HG03280 (cell line): ENCODE measurements around the gene FXYD6.
A peak's percentile ranks its signal among the peaks of the same experiment; 100 is the strongest.

Source experiments
- ATAC-seq: cut with Tn5 transposase; IDR thresholded peaks from one replicate; pipeline ENCODE4 v1.9.1; 2021; ENCODE audit warnings: mild to moderate bottlenecking, moderate library complexity; ENCODE audit not compliant: unreplicated experiment

Gene FXYD6

DNA sequence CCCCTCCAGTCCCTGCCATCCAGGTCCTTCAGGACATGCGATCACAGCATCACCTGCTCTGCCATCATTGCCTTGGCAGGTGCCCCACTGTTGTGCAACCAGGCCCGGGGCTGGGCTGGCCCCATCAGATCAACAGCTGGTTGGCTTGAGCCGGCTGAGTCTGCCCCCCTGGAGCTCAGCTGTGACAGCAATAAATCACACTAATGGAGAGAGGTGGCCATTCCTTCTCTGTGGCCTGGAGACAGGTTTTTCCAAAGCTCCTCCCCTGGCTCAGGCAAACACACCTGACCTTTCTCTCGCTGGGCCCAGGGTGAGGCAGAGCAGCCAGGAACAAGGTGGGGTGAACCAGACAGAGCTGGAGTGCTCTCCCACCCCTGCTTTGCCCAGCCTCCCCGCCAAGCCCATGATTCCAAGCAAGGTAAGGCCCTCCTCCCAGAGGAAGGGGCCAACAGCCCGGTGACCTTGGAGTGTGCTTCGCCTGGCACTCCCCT lies 43.0 kb downstream of the FXYD6 start:
- ATAC-seq, result no peak

DNA sequence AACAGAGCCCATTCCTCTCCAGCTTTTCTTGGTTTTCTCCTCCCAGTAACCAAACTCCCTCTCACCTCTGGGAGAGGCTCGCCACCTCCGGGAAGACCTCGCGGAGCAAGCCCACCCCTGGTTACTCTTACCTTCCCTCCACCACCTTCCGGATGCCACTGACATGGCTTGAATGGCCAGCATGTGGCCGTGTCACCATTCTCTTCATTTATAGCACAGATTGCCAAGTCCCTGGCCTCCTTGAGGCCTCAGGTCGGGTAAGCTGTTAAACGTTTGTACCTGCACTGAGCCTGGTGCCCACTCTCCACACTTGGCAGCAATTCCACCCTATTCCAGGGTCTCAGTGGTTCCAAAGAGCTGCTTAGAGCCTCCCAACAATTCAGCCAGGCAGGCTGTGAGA lies 43.9 kb downstream of the FXYD6 start:
- no peak for ATAC-seq

DNA sequence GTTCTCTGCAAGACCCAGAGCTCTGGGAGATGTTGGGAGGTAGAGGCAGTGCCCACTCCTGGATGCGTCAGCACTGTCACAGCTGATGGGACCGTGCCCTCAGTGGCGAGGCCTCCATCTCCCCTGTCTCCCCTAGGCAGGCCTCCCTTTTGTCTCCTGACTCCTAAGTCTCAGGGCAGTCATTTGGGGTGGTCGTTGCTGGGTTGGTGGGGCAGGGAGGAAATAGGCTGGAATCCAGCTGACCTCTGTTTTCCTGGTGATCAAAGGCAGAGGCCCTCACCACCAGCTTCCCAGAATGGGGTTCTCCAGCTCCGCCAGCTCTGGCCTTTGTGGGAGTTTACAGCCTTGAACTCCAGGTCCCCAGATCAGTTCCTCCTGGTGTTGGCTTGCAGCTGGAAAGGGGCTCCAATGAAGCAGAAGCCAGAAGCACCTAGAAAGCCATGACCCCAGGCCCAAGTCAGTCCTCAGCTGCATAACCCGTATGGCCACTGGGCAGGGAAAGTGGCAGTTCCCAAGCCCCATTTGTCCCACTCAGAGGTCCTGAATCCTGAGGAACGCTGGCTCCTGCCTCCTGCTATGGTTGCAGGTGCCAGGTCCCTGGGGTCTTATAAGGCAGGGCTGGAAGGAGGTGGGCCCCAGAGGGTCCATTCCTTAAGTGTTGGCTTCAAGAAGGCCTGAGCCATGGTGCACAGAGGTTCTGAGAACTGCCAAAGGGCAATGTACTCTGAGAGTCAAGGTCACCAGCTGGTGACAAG lies 44.6 kb downstream of the FXYD6 start:
- ATAC-seq, result no peak

DNA sequence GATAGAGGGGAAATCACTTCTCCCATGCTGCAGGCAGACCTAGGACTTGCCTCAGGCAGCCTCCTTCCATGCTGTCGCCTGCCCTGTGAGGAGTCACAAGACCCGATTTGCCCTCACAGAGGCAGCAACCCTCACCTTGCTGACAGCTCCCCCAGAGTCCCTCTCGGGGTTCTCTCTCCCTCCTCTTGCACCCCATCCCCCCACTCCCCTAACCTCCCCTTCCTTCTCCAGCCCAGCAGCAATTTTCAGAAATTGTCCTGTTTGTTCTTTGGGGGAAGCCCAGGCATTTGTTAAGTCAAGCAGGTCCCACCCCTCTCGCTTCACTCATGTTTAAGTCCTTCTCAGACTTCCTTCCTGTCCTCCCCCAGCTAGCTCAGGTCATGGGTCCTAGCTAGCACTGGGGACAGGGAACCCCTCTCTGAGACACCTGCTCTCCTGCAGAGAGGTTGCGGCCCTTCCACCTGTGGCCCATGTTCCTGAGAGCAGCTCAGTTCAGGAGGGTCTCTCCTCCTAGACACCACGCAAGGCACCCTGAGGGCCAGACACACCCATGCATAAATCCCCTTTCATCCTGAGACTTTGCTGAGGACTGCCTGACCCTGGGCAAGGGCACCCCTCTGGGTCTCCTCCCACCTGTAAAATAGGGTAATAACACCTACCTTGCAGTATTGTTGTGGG lies 45.6 kb downstream of the FXYD6 start:
- no peak for ATAC-seq

DNA sequence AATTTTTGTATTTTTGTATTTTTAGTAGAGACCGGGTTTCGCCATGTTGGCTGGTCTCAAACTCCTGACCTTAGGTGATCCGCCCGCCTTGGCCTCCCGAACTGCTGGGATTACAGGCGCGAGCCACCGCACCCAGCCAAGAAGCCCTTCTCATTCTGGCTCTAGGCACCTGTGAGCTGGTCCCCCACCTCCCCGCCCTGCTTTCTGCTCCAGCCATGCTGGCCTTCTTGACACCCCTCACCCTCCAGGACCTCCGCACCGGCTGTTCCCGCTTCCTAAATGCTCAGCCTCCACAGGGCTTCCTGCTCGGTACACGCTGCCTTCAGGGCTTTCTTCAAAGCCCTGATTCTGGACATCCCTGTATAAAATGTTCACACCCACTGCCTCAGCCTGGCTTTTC lies 46.4 kb downstream of the FXYD6 start:
- ATAC-seq, result no peak

DNA sequence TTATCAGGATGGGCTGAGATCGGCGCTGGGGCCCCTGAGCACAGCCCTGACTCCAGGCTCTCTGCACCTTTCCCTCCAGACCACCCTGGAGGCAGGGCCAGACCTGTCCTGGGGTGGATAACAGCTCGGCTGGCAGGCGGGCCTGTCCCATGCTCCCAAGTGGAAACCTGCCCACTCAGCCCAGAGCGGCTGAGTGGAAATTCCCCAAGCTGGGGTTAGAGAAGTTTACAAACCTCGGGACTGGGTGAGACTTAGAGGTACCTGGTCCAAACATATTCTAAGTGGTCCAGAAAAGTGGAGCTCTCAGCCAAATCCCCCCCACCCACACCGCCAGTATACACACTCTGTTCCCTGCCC lies 47.1 kb downstream of the FXYD6 start:
- ATAC-seq, result no peak

DNA sequence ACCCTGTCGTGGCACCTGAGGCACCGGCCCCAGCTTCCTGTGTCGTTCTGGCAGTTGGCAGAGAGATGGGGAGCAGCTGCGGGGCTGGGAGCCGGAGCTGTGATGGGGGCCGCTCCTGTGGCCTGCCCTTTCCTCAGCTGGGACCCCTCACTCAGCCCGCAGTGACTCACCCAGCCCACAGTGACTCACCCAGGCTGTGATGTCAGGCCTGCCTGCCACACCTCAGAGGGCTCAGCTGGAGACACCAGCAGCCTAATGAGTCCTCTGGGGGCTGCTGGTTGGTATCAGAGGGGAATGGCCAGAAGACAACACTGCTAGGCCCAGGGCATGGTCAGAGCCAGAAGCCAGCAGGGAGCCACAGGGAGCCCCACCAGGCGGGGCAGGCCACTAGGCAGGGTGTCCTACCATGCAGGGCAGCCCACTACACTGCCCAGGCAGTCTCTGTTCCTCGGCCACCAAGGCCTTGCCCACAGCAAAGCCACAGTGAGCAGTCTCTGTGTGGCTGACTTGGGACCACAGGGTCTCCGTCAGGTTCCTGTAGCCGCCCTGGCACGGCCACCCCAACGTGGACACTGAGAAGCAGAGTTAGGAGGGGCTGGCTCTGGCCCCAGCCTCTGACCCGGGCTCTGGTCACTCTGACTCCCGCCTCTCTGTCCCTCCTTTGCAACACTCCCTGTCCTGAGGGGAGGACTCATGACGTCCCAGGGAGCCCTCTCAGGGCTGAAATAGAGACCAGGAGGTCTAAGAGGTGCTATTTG lies 47.7 kb downstream of the FXYD6 start:
- peak; percentile 45 for ATAC-seq

DNA sequence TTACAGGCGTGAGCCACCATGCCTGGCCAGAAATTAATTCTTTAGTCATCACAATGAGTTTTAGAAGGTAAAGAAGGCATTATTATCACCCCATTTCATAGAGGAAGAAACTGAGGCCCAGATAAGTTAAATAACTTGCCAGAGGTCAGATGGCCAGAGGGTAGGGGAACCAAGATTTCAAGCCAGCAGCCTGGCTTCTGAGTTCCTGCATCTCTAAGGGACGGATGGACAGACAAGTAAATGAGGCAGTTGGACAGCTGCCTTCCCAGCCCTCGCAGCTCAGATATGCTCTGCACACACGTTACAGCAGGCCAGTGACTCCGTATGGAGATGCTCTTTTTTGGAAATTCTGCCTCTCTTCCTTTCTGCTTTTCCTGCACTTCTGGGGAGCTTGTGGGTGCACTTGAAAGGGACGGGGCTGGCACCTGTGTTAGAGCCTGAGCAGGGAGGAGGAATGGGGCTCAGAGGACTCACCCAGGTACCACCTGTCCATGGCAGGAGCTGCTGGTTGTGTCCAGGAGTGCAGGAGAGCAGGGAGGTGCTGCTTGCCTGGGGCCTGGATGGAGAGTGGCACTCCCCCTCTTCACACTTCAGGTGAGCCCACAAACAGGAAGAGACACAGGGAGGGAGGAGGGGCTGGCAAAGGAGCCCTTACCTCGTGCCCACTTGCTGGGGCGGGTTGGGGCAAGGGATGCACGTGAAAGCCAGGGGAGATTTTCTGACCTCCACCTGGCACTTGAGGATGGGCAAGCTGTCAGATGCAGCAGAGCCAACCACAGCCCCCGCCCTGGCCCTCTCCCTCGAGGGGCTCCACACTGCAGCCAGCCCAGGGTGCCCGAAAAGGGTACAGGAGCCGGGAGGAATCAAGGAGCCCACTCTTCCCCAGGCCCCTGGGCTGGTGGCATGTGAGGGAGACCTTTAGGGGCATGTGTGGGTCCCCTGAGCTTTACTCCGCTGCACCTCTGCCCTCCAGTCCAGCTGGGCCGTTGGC lies 48.6 kb downstream of the FXYD6 start:
- ATAC-seq, result no peak

DNA sequence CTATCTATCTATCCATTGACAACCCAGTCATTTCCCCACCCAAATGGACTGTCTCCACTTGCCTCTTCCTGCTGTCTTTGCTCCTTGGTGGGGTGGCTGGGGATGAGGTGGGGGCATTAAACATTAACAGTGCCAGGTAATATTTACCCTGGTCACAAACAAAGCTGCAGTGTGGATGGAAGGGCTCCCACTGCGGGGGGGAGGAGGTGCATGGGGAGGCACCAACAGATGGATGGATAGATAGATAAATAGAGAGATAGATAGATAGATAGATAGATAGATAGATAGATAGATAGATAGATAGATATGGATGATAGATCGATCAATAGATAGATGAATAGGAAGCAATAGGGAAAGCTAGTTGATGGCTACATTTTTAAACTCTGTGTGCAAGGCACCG lies 49.6 kb downstream of the FXYD6 start:
- ATAC-seq, result no peak

DNA sequence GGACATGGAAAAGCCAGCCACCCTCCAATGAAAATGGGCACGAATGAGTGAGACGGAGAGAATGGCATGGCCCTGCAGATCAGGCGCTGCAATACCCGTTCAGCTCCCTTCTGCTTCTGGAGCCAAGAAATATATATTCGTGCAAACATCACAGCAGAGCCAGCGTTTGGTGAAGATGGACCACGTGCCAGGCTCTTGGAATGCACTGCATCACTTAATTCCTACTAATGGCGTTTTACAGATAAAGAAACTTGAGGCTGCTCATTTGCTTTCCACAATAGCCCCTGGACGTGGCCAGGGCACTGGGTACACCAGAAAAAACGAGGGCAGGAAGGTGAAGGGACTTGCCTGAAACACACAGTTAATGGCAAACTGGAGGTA lies 50.3 kb downstream of the FXYD6 start:
- ATAC-seq, result no peak

DNA sequence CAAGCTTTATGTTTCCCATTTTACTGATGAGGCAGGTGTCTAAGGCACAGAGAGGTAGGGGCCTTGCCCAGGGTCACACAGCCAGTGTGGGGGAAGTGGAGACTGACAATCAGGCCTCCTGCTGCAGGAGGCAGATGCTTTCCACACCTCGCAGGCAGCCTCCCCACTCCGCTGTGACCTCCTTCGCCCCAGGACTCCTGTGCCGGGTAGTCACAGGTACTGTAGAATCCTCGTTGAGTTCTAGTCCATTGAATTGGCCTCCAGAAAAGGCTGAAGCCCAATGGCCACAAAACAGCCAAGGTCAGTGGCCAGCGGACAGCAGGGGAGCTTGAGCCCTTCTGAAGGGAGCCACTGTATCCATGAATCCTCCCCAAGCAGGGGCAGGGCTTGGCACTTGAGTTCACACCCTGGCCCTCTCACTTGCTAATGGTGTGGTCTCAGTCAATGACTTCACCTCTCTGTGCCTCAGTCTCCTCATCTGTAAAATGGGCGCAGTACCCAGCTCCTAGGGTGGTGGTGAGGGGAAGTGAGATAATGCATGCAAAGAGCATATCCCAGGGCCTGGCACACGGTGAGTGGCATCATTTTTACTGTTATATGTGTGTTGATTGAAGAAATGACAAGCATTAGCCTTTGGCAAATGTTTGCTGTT lies 50.8 kb downstream of the FXYD6 start:
- no peak for ATAC-seq

DNA sequence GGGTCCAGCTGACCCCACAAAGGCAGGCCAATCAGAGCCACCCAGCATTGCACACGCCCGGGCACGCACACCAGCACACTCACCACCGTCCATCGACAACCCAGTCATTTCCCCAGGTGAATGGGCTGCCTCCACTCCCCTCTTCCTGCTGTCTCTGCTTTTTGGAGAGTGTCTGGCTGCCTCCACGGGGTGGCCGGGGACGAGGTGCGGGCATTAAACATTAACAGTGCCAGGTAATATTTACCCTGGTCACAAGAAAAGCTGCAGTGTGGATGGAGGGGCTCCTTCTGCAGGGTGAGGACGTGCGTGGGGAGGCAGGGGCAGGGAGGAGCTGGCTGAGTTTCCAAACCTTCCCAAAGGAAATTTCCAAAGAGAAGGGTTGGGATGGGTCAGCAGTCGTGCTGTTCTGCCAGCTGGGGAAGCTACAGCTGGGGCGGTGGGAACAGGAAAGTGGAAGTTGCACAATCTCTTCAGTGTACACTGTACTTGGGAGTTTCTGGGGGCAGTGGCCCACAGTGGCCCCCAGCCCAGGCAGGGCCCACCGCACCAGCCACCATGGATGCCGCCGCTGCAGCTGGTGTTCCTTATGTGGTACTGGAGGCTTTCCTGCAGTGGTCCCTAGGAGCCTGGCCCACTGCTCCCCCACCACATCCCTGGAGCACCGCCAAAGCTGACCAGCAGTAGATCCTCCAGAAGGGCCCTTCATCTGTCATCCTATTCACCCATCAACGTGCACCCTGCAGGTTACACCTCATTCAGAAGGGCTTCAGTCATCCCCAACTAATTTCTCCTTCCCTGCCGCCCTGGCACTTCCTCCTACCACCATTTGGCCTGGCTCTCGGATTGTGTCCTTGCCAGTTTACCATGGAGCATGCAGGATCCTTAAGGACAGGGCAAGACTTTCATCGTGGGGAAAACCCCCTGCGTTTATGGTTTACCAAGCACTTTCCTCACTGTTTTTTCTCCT lies 51.6 kb downstream of the FXYD6 start, which contains the start of gene FXYD2:
Gene FXYD2, minus strand, starts transcription at position 174 of the 967 bp plus-strand sequence. Its CDS starts 66 bp downstream, at position 108.
- no peak for ATAC-seq

DNA sequence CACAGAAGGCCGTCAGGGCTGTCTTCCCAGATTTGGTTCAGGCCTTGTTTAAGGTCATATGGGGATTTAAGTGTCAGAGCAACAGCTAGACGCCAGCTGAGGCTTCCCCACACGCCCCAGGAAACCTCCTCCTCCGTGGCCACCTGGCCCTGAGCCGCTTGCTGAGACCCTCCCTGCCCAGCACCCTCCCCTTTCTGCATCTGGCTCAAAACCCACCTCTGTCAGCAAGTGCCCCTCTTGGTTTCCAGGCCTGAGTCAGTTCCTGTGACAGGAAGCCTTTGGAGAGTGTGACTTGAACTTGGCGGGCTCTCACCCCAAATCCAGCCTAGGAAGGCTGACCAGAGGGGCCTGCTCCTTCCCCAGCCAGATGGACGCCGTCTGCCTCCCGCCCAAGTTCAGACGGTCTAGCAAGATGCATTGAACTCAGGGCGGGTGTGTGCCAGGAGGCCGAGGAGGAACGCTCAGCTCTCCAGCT lies 52.5 kb downstream of the FXYD6 start:
- ATAC-seq, result no peak

DNA sequence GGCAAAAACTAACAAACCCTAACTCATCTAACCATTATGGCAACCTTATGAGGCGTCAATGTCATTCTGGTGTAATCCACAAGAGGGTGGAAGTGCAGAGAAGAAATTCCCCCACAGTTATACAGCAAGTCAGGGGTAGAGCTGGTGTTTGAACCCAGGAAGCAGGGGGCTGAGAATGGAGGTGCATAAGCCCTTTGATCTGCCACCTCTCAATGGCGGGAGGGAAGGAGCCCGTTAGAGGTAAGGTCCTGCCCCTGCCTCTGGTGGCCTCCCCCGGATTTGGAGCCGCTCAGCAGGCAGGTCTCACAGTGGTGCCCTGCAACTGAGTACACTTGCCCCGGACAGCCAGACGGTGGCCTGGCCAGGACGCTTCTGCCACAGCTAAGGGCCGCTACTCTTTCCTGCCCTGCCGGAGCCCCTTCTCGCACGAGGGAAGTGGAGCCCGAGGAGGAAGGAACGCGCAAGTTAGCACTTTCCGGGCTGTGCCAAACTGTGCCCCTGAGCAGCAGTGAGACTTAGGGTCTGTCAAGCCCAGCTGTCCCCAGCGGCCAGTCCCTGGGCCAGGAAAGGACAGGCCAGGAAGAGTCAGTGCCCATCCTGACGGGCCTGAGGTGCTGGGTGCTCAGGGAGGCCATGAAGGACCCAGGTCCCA lies 53.0 kb downstream of the FXYD6 start:
- no peak for ATAC-seq

DNA sequence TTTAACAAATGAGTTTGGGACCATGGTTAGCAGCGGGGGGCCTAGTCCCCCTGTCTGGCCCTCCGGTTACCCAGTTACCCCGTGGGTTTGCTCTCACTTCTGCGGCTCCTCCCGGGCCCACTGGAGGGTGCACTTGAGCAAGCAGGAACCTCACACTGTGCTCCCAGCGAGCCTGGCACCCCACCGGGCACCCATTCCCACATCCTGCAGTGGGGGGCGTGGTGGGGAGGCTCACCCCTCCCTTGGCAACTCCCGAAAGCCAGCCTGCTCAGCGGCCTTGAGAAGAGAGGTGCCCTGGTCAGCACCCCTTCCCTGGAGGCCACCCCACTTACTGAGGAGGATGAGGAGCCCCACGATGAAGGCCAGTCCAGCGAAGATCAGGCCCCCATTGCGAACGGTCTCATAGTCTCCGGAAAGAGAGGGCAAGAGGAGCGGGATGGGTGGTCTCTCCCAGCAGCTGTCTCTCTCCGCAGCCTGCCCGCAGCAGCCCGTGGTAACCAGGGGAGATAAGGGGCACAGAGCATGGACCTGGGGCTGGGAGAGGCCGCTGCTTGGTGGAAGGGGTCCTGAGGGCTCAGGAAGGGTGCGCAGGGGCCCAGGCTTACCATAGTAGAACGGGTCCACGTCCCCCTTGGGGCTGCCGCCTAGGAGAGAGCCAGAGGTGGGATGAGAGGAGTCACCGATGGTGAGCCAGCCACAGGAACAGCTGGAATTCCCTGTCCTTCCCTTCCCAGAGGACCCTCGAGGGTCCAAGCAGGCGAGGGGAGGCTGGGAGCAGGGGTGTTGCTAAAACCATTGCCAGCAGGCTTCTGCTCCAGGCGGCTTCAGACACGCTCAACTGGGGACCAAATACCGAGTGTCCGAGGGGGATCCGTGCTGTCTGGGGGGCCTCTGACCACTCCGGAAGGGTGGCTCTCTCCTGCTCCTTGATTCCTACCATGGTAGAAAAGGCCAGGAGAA lies 54.1 kb downstream of the FXYD6 start:
- ATAC-seq, result no peak

DNA sequence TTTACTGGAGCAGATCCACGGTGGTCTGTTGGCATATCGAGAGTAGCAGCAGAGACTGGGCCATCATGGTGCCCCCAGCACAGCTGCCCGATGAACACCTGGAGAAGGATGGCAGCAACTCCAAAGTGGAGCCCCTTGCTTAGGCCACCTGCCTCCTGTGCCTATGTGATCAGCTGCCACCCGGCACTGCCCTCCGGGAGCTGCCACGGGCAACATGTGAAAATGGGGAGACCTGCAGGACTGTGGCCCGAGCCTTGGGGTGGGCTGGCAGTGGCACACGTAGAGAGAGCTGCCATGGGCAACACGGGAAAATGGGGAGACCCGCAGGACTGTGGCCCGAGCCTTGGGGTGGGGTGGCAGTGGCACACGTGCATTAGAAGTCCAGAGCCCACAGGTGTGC lies 55.0 kb downstream of the FXYD6 start:
- no peak for ATAC-seq

DNA sequence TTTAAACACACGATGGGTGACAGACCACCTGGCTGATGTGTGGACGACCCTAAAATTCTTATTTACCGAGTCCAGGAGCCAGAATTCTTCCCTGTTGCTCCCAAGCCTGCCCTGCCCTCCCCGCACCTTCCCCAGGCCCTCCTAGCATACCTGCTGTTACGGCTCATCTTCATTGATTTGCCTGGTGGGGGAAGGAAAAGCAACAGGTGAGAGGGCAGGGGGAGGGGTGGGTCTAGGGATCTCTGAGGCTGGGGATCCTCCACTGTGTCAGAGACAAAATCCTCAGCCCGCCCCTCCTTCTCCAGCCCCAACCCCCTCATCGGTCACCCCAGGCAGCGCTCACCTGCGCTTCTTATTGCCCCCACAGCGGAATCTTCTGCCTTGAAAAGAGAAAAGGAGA lies 55.9 kb downstream of the FXYD6 start:
- no peak for ATAC-seq
